ENCODE data around the gene PTPRT. TPM values are rescaled to one million over a fixed set of nuclear protein-coding genes. Genes with fewer than 3 reads are reported as not detected.

PTPRT gene
- total and polyA plus RNA-seq, 2 experiments from 2014 or later = not detected

DNA sequence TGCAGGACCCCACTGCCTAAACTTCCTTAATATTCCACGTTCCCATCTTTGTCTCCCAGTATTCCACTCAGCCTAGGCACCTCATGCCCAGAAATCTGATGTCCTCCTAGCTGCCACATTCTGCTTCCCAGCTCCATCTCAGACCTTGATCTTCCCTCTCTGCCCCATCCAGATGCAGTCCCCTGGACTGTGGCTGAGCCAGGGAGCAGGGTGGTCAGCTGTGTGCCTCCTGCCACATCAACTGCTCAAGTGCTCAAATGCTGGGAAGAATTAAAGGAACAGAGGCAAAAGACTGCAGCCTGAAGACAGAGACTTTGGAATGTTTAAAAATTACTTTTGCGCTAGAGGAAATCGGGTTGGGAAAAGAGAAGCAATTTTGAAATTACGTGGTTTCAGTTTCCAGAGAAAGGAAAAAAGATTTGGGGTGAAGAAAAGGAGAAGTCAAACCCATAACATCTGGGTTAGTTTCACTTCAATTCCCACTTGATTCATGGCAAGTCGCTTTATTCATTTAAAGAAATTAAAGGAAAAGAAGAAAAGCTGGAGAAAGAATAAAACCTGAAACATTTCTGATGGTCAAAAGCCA is 704.8 kb downstream of the PTPRT start:
- no peak for ATAC-seq

More for the DNA sequence above, 704.8 kb downstream of the PTPRT start:
- Histone ChIP-seq H2AFZ (no peak overlapping the region), H3K4me2 (no peak overlapping the region), H3K4me1 (ENCODE audit: insufficient read depth) (no peaks in the 10 kb centered on the region), H3K79me2 (replicated peaks; ENCODE audit: insufficient read depth) (no peaks in the 10 kb centered on the region), H4K20me1 (replicated peaks; ENCODE audit: insufficient read depth) (no peaks in the 10 kb centered on the region), H3K9me2 (ENCODE audit: insufficient read depth) (no peaks in the 10 kb centered on the region), H3K27ac (ENCODE audit: low read depth) (no peak overlapping the region), H3K27me3 (ENCODE audit: insufficient read depth) (no peaks in the 10 kb centered on the region), H3K4me3 (no peak overlapping the region), H3F3A (replicated peaks; ENCODE audit: low read depth) (no peaks in the 10 kb centered on the region), H3K36me3 (ENCODE audit: insufficient read depth) (peaks cover 10% of the 10 kb centered on the region; the same call in 1 of the 2 replicates)
- Mint-ChIP-seq H3K9me3 (peaks cover 100% of the 10 kb centered on the region), H3K36me3 (ENCODE audit: low read depth) (peaks cover 42% of the 10 kb centered on the region), H3K27me3 (ENCODE audit: insufficient read depth, low read depth, poor library complexity) (peaks cover 3% of the 10 kb centered on the region), H3K27ac (no peak overlapping the region), H3K4me3 (no peak overlapping the region), H3K4me1 (no peaks in the 10 kb centered on the region)
- no peak for DNase-seq (ENCODE audit: low spot score)
- TF ChIP-seq EZH2 (IDR thresholded peaks at IDR 0.05; ENCODE audit: low read depth, unreplicated experiment) (no peak), CTCF (conservative IDR thresholded peaks at IDR 0.05; ENCODE audit: low read depth in 2 of 2) (no peak), STAT1 (IDR thresholded peaks at IDR 0.05; ENCODE audit: unreplicated experiment) (no peak), ETS1 (IDR thresholded peaks at IDR 0.05) (no peak), POLR2AphosphoS5 (IDR thresholded peaks at IDR 0.05; ENCODE audit: low read depth) (no peak), JUNB (IDR thresholded peaks at IDR 0.05; ENCODE audit: unreplicated experiment) (no peak), ZNF462 (CRISPR knock-in tag; IDR thresholded peaks at IDR 0.05) (no peak), NANOG (IDR thresholded peaks at IDR 0.05; ENCODE audit: borderline replicate concordance) (no peak), REST (IDR thresholded peaks at IDR 0.05; ENCODE audit: unreplicated experiment) (no peak)
